Measurements from ENCODE around the gene FAM25G. TPM values are rescaled to one million over a fixed set of nuclear protein-coding genes. Genes with fewer than 3 reads are reported as not detected.

FAM25G gene
- total RNA-seq, 1 donor from 2014 or later, result not detected

DNA sequence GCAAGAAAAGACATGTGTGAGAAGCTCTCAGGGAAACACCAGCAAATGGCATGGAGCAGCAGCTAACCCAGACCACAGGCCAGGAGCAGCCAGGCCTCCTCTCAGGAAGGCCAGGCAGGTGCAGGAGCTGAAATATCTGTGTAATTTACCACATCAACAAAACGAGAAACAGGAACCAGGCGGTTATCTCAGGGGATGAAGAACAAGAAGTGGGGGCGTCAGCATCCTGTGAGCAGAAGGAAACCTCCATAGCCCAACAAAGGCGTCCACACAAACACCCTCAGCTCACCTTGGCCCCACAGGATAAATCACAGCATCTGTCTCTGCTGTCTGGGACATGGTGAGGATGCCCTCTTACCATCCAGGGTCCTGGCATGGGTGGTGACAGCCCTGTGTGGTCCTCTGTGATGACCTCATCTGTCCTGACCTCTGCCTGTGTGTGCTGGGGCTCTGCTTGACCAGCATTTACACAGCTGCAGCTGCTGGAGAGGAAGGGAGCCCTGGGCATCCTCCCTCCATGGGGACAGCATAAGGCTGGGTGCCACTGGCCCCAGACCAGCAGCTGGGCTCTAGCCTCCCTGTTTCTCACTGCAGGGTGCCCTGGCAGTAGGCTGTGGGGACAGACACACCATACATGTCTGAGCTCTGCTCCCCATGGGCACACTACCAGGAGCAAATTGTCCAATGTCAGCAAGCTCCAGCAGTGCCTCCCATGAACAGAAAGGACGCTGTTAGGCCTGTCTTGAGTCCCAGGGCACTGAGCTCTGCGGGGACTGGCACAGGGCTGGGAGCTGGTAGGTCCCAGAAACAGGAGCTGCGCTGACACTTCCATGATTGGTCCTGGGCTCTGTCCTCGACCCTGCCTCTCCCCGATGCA lies 42.2 kb downstream of the FAM25G start:
- Mint-ChIP-seq H3K27me3 (ENCODE audit: low read depth) (no peaks in the 10 kb centered on the region), H3K36me3 (ENCODE audit: low read depth) (no peaks in the 10 kb centered on the region), H3K4me3 (no peak overlapping the region), H3K9me3 (peaks cover 10% of the 10 kb centered on the region), H3K4me1 (peaks cover 3% of the 10 kb centered on the region), H3K27ac (ENCODE audit: unreplicated experiment) (no peak overlapping the region)
- TF ChIP-seq CTCF (conservative IDR thresholded peaks at IDR 0.05), result no peak
- DNase-seq (ENCODE audit: low read depth, low spot score), result no peak

GRCh38 chr10:47447705-47448104 lies 43.8 kb downstream of the FAM25G start:
- Mint-ChIP-seq H3K4me1 (peaks cover 3% of the 10 kb centered on the region), H3K4me3 (no peak overlapping the region), H3K9me3 (peaks cover 10% of the 10 kb centered on the region), H3K27ac (ENCODE audit: unreplicated experiment) (peak overlapping the region; percentile 81), H3K36me3 (ENCODE audit: low read depth) (no peaks in the 10 kb centered on the region), H3K27me3 (ENCODE audit: low read depth) (no peaks in the 10 kb centered on the region)
- no peak for DNase-seq (ENCODE audit: low read depth, low spot score)
- no peak for TF ChIP-seq CTCF (conservative IDR thresholded peaks at IDR 0.05)

- Mint-ChIP-seq H3K27me3 (ENCODE audit: low read depth) (no peaks in the 10 kb centered on the region), H3K27ac (ENCODE audit: unreplicated experiment) (no peak overlapping the region), H3K9me3 (peaks cover 10% of the 10 kb centered on the region), H3K36me3 (ENCODE audit: low read depth) (no peaks in the 10 kb centered on the region), H3K4me3 (no peak overlapping the region), H3K4me1 (peaks cover 3% of the 10 kb centered on the region)
- DNase-seq (ENCODE audit: low read depth, low spot score), result no peak
- no peak for TF ChIP-seq CTCF (conservative IDR thresholded peaks at IDR 0.05)
Observed at GRCh38 chr10:47447209-47447608, 44.3 kb downstream of the FAM25G start.

DNA sequence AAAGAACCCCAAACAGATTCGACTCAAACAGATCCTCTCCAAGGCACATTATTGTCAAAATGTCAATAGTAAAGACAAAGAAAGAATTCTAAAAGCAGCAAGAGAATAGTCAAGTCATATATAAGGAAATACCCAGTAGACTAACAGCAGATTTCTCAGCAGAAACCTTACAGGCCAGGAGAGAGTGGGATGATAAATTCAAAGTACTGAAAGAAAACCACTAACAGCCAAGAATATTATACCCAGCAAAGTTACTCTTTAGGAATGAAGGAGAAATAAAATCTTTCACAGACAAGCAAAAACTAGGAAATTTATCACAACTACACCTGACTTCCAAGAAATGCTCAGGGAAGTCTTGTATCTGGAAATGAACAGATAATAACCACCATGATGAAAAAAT lies 45.8 kb downstream of the FAM25G start:
- no peak for TF ChIP-seq CTCF (conservative IDR thresholded peaks at IDR 0.05)
- H3K27ac Mint-ChIP-seq (ENCODE audit: unreplicated experiment), result no peak overlapping the region
- peaks cover 3% of the 10 kb centered on the region for H3K4me1 Mint-ChIP-seq
- H3K27me3 Mint-ChIP-seq (ENCODE audit: low read depth), result no peaks in the 10 kb centered on the region
- no peak overlapping the region for H3K4me3 Mint-ChIP-seq
- peaks cover 10% of the 10 kb centered on the region for H3K9me3 Mint-ChIP-seq
- no peaks in the 10 kb centered on the region for H3K36me3 Mint-ChIP-seq (ENCODE audit: low read depth)
- no peak for DNase-seq (ENCODE audit: low read depth, low spot score)

- Mint-ChIP-seq H3K27me3 (ENCODE audit: low read depth) (no peaks in the 10 kb centered on the region), H3K4me3 (no peak overlapping the region), H3K9me3 (peaks cover 10% of the 10 kb centered on the region), H3K4me1 (peaks cover 3% of the 10 kb centered on the region), H3K27ac (ENCODE audit: unreplicated experiment) (no peak overlapping the region), H3K36me3 (ENCODE audit: low read depth) (no peaks in the 10 kb centered on the region)
- DNase-seq (ENCODE audit: low read depth, low spot score), result no peak
- TF ChIP-seq CTCF (conservative IDR thresholded peaks at IDR 0.05), result no peak
Observed at GRCh38 chr10:47444047-47444446, 47.5 kb downstream of the FAM25G start.

Measured in neural crest cell (in vitro differentiated cells).